GM20000 (cell line): ENCODE results near the gene POLR2F.

Experiments
- DNase-seq: peaks from one replicate; pipeline ENCODE4 v3.0.0; 2012; ENCODE audit warnings: low spot score
- CTCF ChIP-seq: IDR thresholded peaks from 2 replicates; pipeline ENCODE4 v1.5.1; 2012; ENCODE audit warnings: mild to moderate bottlenecking, control low read depth; ENCODE audit errors: extremely low read depth, missing control alignments

Gene POLR2F

GRCh38 chr22:37995460-37995859 is 42.0 kb downstream of the POLR2F start:
- no peak for TF ChIP-seq CTCF
- DNase-seq, result no peak

- no peak for TF ChIP-seq CTCF
- DNase-seq, result no peak
These were observed 42.6 kb downstream of the POLR2F start for GRCh38 chr22:37996079-37996478.

- DNase-seq, result no peak
- no peak for TF ChIP-seq CTCF
These were observed 43.2 kb downstream of the POLR2F start for GRCh38 chr22:37996515-37997246.

GRCh38 chr22:37998543-37998942 is 45.0 kb downstream of the POLR2F start:
- no peak for DNase-seq
- no peak for TF ChIP-seq CTCF

- no peak for TF ChIP-seq CTCF
- DNase-seq, result no peak
These were observed 45.7 kb downstream of the POLR2F start for GRCh38 chr22:37999236-37999635.

GRCh38 chr22:37999640-38000272 is 46.3 kb downstream of the POLR2F start:
- no peak for DNase-seq
- no peak for TF ChIP-seq CTCF

GRCh38 chr22:38005943-38006342 is 52.4 kb downstream of the POLR2F start:
- no peak for TF ChIP-seq CTCF
- DNase-seq, result no peak
